CD4-positive, alpha-beta T cell treated with Interleukin-17A for 4 hours (primary cell): Measurements from ENCODE around the gene BTBD3.

ENCODE experiments used
- DNase-seq: peaks from one replicate; pipeline ENCODE4 v3.0.0-alpha.2; 2020; ENCODE audit warnings: mixed read lengths

Gene BTBD3

GRCh38 chr20:11917663-11918062 lies at the start of gene BTBD3:
TSS of gene BTBD3 (plus strand) at chr20:11917893. CDS start at chr20:11918276, 383 bp downstream.
- no peak for DNase-seq

- DNase-seq: no peak
Observed at GRCh38 chr20:11869641-11870040, 48.1 kb upstream of the BTBD3 start.

GRCh38 chr20:11870411-11870810 lies 47.3 kb upstream of the BTBD3 start:
- DNase-seq: no peak

- no peak for DNase-seq
Observed at GRCh38 chr20:11876555-11876954, 41.1 kb upstream of the BTBD3 start.

- no peak for DNase-seq
Observed at GRCh38 chr20:11880680-11881079, 37.0 kb upstream of the BTBD3 start.

GRCh38 chr20:11881449-11881848 lies 36.2 kb upstream of the BTBD3 start:
- no peak for DNase-seq

GRCh38 chr20:11882651-11883050 lies 35.0 kb upstream of the BTBD3 start:
- DNase-seq: no peak

GRCh38 chr20:11888648-11889047 lies 29.0 kb upstream of the BTBD3 start:
- no peak for DNase-seq

GRCh38 chr20:11890331-11891076 lies 27.2 kb upstream of the BTBD3 start:
- peak; percentile 69 for DNase-seq

- DNase-seq: peak; percentile 19
Observed at GRCh38 chr20:11891077-11891775, 26.5 kb upstream of the BTBD3 start.

GRCh38 chr20:11891776-11892545 lies 25.7 kb upstream of the BTBD3 start:
- peak; percentile 65 for DNase-seq

GRCh38 chr20:11894062-11894461 lies 23.6 kb upstream of the BTBD3 start:
- no peak for DNase-seq

- DNase-seq: no peak
Observed at GRCh38 chr20:11895861-11896387, 21.8 kb upstream of the BTBD3 start.

GRCh38 chr20:11901127-11901526 lies 16.6 kb upstream of the BTBD3 start:
- no peak for DNase-seq

GRCh38 chr20:11902285-11902697 lies 15.4 kb upstream of the BTBD3 start:
- no peak for DNase-seq

- no peak for DNase-seq
Observed at GRCh38 chr20:11905460-11906179, 12.1 kb upstream of the BTBD3 start.

GRCh38 chr20:11906626-11907480 lies 10.8 kb upstream of the BTBD3 start:
- no peak for DNase-seq

- DNase-seq: no peak
Observed at GRCh38 chr20:11907621-11908020, 10.1 kb upstream of the BTBD3 start.

GRCh38 chr20:11912013-11912658 lies 5.6 kb upstream of the BTBD3 start:
- no peak for DNase-seq

- DNase-seq: no peak
Observed at GRCh38 chr20:11912659-11913415, 4.9 kb upstream of the BTBD3 start.
